OCI-LY3 (cell line): ENCODE measurements around the gene NAT9.

Source experiments
- H2AFZ ChIP-seq: fragments of 200-600, 300-600 bp; shearing (Covaris generic); 2 replicates; pipeline ENCODE4 v1.6.0; 2014; ENCODE audit warnings: antibody characterized with exemption, low read depth, low read length
- H3K27ac ChIP-seq: fragments of 200-600, 300-600 bp; sonication (generic); 2 replicates; pipeline ENCODE4 v1.5.1; 2014; ENCODE audit warnings: mild to moderate bottlenecking, low read length, moderate library complexity, mixed read lengths
- H3K27me3 ChIP-seq: fragments of 200-600, 300-600 bp; sonication (generic); 2 replicates; pipeline ENCODE4 v1.6.1; 2014; ENCODE audit warnings: low read depth, low read length, mixed read lengths
- H3K36me3 ChIP-seq: fragments of 200-600, 300-600 bp; sonication (generic); replicated peaks from 2 replicates; pipeline ENCODE3; 2014; ENCODE audit warnings: low read depth, low read length, mixed read lengths
- H3K4me1 ChIP-seq: fragments of 300-600, 200-600 bp; sonication (generic); 2 replicates; pipeline ENCODE4 v1.6.1; 2014; ENCODE audit warnings: low read length, mixed read lengths
- H3K4me2 ChIP-seq: fragments of 200-600, 300-600 bp; sonication (generic); 2 replicates; pipeline ENCODE4 v1.6.1; 2014; ENCODE audit warnings: low read length, mixed read lengths
- H3K4me3 ChIP-seq: fragments of 300-600, 200-600 bp; sonication (generic); 2 replicates; pipeline ENCODE4 v1.5.1; 2014; ENCODE audit warnings: antibody characterized with exemption, mild to moderate bottlenecking, low read length, moderate library complexity
- H3K79me2 ChIP-seq: fragments of 300-600, 200-600 bp; shearing (Covaris generic); 2 replicates; pipeline ENCODE4 v1.6.1; 2014; ENCODE audit warnings: mild to moderate bottlenecking, low read length, mixed read lengths
- H3K9ac ChIP-seq: fragments of 300-600, 200-600 bp; shearing (Covaris generic); 2 replicates; pipeline ENCODE4 v1.6.0; 2014; ENCODE audit warnings: mild to moderate bottlenecking, low read length, moderate library complexity
- H3K9me3 ChIP-seq: fragments of 200-600, 300-600 bp; shearing (Covaris generic); 2 replicates; pipeline ENCODE4 v1.6.1; 2014; ENCODE audit warnings: low read length, mixed read lengths; ENCODE audit not compliant: insufficient read depth
- H4K20me1 ChIP-seq: fragments of 200-600, 300-600 bp; sonication (generic); 2 replicates; pipeline ENCODE4 v1.6.1; 2016; ENCODE audit warnings: low read length, mixed read lengths; ENCODE audit not compliant: insufficient read depth
- CTCF ChIP-seq: fragments of 200-600, 300-600 bp; sonication (generic); IDR thresholded peaks from 2 replicates; pipeline ENCODE4 v1.5.1; 2014; ENCODE audit warnings: antibody characterized with exemption, low read length, low read depth
- EZH2phosphoT487 ChIP-seq: fragments of 200-600 bp; shearing (Covaris generic); IDR thresholded peaks from 2 replicates; pipeline ENCODE4 v1.6.1; 2018; ENCODE audit warnings: antibody characterized with exemption, mixed run types, low read depth

The NAT9 gene

DNA sequence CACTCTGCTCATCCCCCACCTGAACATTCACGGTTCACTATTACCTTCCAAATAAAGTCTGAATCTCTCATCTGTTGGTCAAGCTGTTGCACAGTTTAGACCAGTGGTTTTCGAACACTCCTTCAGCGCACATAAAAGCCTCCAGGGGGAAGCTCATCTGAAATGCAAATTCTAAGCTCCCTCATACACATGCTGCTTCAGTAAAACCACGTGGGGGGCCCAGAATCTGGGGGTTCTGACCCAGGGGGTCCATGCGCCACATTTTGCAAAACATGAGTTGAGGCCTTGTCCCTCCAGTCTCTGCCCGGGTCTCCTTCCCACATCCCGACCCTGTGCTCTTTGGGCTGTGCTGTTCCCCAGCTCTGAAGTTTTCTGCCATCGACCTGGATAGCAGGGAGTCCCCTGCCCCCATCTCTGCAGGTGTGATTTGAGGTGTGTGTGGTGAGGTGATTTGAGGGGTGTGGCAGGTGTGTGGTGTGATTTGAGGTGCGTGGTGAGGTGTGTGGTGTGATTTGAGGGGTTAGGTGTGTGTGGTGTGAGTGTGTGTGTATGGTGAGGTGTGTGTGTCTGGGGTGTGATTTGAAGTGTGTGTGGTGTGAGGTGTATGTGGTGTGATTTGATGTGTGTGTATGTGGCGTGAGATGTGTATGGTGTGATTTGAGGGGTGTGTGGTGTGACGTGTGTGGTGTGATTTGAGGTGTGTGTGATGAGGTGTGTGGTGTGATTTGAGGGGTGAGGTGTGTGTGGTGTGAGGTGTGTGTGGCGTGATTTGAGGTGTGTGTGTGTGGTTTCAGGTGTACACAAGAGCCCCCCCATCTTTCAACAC, 43.9 kb downstream of the NAT9 start:
- no peaks in the 10 kb centered on the region for H3K36me3 ChIP-seq
- no peak overlapping the region for H3K4me3 ChIP-seq
- no peaks in the 10 kb centered on the region for H3K79me2 ChIP-seq
- TF ChIP-seq EZH2phosphoT487: no peak
- no peaks in the 10 kb centered on the region for H4K20me1 ChIP-seq
- H3K4me2 ChIP-seq: no peak overlapping the region
- no peak overlapping the region for H3K9ac ChIP-seq
- H3K9me3 ChIP-seq: peaks cover 5% of the 10 kb centered on the region; the same call in 1 of the 2 replicates
- H2AFZ ChIP-seq: no peak overlapping the region
- H3K27me3 ChIP-seq: peaks cover 2% of the 10 kb centered on the region
- no peak overlapping the region for H3K27ac ChIP-seq
- H3K4me1 ChIP-seq: no peaks in the 10 kb centered on the region

DNA sequence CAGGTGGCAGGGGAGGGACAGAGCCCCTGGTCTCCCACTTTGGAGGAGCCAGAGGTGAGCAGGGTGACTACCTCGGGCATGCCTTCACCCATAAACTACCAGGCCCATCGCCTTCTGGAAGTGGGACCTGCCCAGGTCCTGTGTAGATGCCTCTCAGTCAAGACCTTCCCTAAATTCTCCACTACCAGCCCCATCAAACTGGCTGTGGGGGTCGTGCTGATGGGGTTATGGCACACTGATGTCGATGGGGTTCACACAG, 44.9 kb downstream of the NAT9 start:
- Histone ChIP-seq H3K4me3 (no peak overlapping the region), H3K79me2 (no peaks in the 10 kb centered on the region), H3K9ac (no peak overlapping the region), H2AFZ (no peak overlapping the region), H3K27ac (no peak overlapping the region), H3K36me3 (no peaks in the 10 kb centered on the region), H3K4me1 (no peaks in the 10 kb centered on the region), H4K20me1 (no peaks in the 10 kb centered on the region), H3K4me2 (no peak overlapping the region), H3K9me3 (peaks cover 5% of the 10 kb centered on the region; the same call in 1 of the 2 replicates), H3K27me3 (peaks cover 2% of the 10 kb centered on the region)
- TF ChIP-seq CTCF (no peak), EZH2phosphoT487 (no peak)

GRCh38 chr17:74730491-74731346, 45.4 kb downstream of the NAT9 start:
- H3K4me3 ChIP-seq: no peak overlapping the region
- no peak overlapping the region for H3K27ac ChIP-seq
- H3K9ac ChIP-seq: no peak overlapping the region
- no peaks in the 10 kb centered on the region for H3K4me1 ChIP-seq
- H4K20me1 ChIP-seq: no peaks in the 10 kb centered on the region
- H3K79me2 ChIP-seq: no peaks in the 10 kb centered on the region
- no peak overlapping the region for H3K4me2 ChIP-seq
- no peak for TF ChIP-seq CTCF
- H3K27me3 ChIP-seq: peaks cover 2% of the 10 kb centered on the region; the same call in 1 of the 2 replicates
- H2AFZ ChIP-seq: no peak overlapping the region
- no peaks in the 10 kb centered on the region for H3K36me3 ChIP-seq
- peaks cover 5% of the 10 kb centered on the region; the same call in 1 of the 2 replicates for H3K9me3 ChIP-seq

GRCh38 chr17:74729866-74730265, 46.3 kb downstream of the NAT9 start:
- Histone ChIP-seq H3K4me3 (no peak overlapping the region), H3K4me1 (no peaks in the 10 kb centered on the region)
- no peak for TF ChIP-seq EZH2phosphoT487
- TF ChIP-seq CTCF: no peak

More at GRCh38 chr17:74729866-74730265, 46.3 kb downstream of the NAT9 start:
- peaks cover 5% of the 10 kb centered on the region; the same call in 1 of the 2 replicates for H3K9me3 ChIP-seq
- no peaks in the 10 kb centered on the region for H3K79me2 ChIP-seq
- H3K36me3 ChIP-seq: no peaks in the 10 kb centered on the region
- peaks cover 2% of the 10 kb centered on the region; the same call in 1 of the 2 replicates for H3K27me3 ChIP-seq
- no peak overlapping the region for H2AFZ ChIP-seq
- no peak overlapping the region for H3K9ac ChIP-seq
- no peak overlapping the region for H3K4me2 ChIP-seq
- H3K27ac ChIP-seq: no peak overlapping the region
- H4K20me1 ChIP-seq: no peaks in the 10 kb centered on the region
